Measurements from ENCODE around the gene TTC39B.

GRCh38 chr9:15222313-15222712 lies 84.7 kb downstream of the TTC39B start:
- no peak for TF ChIP-seq POLR2AphosphoS5 (IDR thresholded peaks at IDR 0.05; ENCODE audit: insufficient read depth, low read depth, low read length)
- TF ChIP-seq POLR2A (IDR thresholded peaks at IDR 0.05; ENCODE audit: low read depth, low read length) = no peak

Data from endothelial cell of umbilical vein (primary cell).